Erythroblast (primary cell): ENCODE results near the gene MRC2.

Experiments
- GATA1 ChIP-seq: IDR thresholded peaks from 2 replicates; pipeline ENCODE4 v1.6.1; 2011; ENCODE audit warnings: low read depth, mild to moderate bottlenecking, control low read depth, low read length, moderate library complexity
- POLR2A ChIP-seq: IDR thresholded peaks from 2 replicates; pipeline ENCODE4 v1.6.1; 2011; ENCODE audit warnings: mild to moderate bottlenecking, low read length

- no peak for TF ChIP-seq POLR2A
- TF ChIP-seq GATA1: no peak
Measured at GRCh38 chr17:62727916-62728672, 100.6 kb downstream of the MRC2 start.
